DND-41 (cell line): Measurements from ENCODE around the gene SMAD5.

Experiments used
- EZH2 ChIP-seq: IDR thresholded peaks from 3 replicates; pipeline ENCODE4 v1.6.1; 2012; ENCODE audit warnings: borderline replicate concordance, low read depth, mild to moderate bottlenecking, moderate library complexity, low read length, inconsistent platforms; ENCODE audit not compliant: severe bottlenecking
- TF ChIP-seq, protein P1 (sequence below): IDR thresholded peaks from 2 replicates; pipeline ENCODE4 v1.5.1; 2012; ENCODE audit warnings: borderline replicate concordance, low read length, moderate library complexity, mild to moderate bottlenecking; ENCODE audit not compliant: poor library complexity, severe bottlenecking; ENCODE audit errors: extremely low read depth

GRCh38 chr5:136129445-136129844 lies 3.2 kb upstream of the SMAD5 start:
- TF ChIP-seq, protein P1, sequence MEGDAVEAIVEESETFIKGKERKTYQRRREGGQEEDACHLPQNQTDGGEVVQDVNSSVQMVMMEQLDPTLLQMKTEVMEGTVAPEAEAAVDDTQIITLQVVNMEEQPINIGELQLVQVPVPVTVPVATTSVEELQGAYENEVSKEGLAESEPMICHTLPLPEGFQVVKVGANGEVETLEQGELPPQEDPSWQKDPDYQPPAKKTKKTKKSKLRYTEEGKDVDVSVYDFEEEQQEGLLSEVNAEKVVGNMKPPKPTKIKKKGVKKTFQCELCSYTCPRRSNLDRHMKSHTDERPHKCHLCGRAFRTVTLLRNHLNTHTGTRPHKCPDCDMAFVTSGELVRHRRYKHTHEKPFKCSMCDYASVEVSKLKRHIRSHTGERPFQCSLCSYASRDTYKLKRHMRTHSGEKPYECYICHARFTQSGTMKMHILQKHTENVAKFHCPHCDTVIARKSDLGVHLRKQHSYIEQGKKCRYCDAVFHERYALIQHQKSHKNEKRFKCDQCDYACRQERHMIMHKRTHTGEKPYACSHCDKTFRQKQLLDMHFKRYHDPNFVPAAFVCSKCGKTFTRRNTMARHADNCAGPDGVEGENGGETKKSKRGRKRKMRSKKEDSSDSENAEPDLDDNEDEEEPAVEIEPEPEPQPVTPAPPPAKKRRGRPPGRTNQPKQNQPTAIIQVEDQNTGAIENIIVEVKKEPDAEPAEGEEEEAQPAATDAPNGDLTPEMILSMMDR: no peak
- TF ChIP-seq EZH2: no peak
